Neuronal stem cell (in vitro differentiated cells): Measurements from ENCODE around the gene CA5B.
A peak's percentile ranks its signal among the peaks of the same experiment; 100 is the strongest.
"Not testable (repeated sequence)": the region's sequence is repeated elsewhere in the genome, so short reads cannot be mapped to it uniquely, and the experiment has no call there.

Experiments
- DNase-seq: peaks from one replicate; pipeline ENCODE4 v3.0.0-alpha.2; 2013; ENCODE audit warnings: low spot score
- H2AFZ ChIP-seq: one replicate; pipeline ENCODE4 v1.6.1; 2013; ENCODE audit warnings: mild to moderate bottlenecking, low read length, inconsistent platforms
- H2AK5ac ChIP-seq: 2 replicates; pipeline ENCODE4 v1.6.1; 2013; ENCODE audit warnings: low read depth, mild to moderate bottlenecking, inconsistent platforms, low read length, moderate library complexity, mixed read lengths
- H2BK120ac ChIP-seq: 2 replicates; pipeline ENCODE4 v1.6.1; 2013; ENCODE audit warnings: low read depth, mild to moderate bottlenecking, inconsistent platforms, low read length, moderate library complexity, mixed read lengths
- H2BK12ac ChIP-seq: one replicate; pipeline ENCODE4 v1.6.1; 2013; ENCODE audit warnings: low read length, inconsistent platforms
- H2BK15ac ChIP-seq: 2 replicates; pipeline ENCODE4 v1.6.1; 2013; ENCODE audit warnings: mild to moderate bottlenecking, low read length, inconsistent platforms, mixed read lengths
- H2BK5ac ChIP-seq: one replicate; pipeline ENCODE4 v1.6.1; 2013; ENCODE audit warnings: inconsistent platforms, mild to moderate bottlenecking, low read length, moderate library complexity
- H3K14ac ChIP-seq: one replicate; pipeline ENCODE4 v1.6.1; 2013; ENCODE audit warnings: low read length, inconsistent platforms
- H3K18ac ChIP-seq: 2 replicates; pipeline ENCODE4 v1.6.1; 2013; ENCODE audit warnings: low read length, inconsistent platforms
- H3K23ac ChIP-seq: 2 replicates; pipeline ENCODE4 v1.6.1; 2013; ENCODE audit warnings: low read depth, mild to moderate bottlenecking, mixed read lengths, low read length, inconsistent platforms; ENCODE audit not compliant: poor library complexity
- H3K27ac ChIP-seq: replicated peaks from 3 replicates; pipeline ENCODE4 v1.5.1; 2013; ENCODE audit warnings: low read length, inconsistent platforms
- H3K27me3 ChIP-seq, 3 experiments: 2 replicates each; pipeline ENCODE4 v1.6.1; 2013; ENCODE audit warnings: low read length in 3 of 3, mild to moderate bottlenecking in 2 of 3, inconsistent platforms in 1 of 3, low read depth in 1 of 3, mixed read lengths in 1 of 3, moderate library complexity in 1 of 3; ENCODE audit not compliant: control insufficient read depth in 3 of 3, insufficient read depth in 3 of 3
- H3K36me3 ChIP-seq, 2 donors: replicated peaks in 1 of 2; 2 replicates each; pipeline ENCODE4 v1.6.1; 2013; ENCODE audit warnings: low read length in 2 of 2; ENCODE audit not compliant: control insufficient read depth in 2 of 2, insufficient read depth in 2 of 2
- H3K4ac ChIP-seq: 2 replicates; pipeline ENCODE4 v1.6.1; 2013; ENCODE audit warnings: inconsistent platforms, mild to moderate bottlenecking, low read length, moderate library complexity
- H3K4me1 ChIP-seq, 2 donors: 1 replicate in 1 of 2; 2 replicates in 1 of 2; pipeline ENCODE4 v1.6.1; 2013; ENCODE audit warnings: low read length in 2 of 2, low read depth in 1 of 2; ENCODE audit not compliant: control insufficient read depth in 2 of 2, insufficient read depth in 1 of 2
- H3K4me2 ChIP-seq: one replicate; pipeline ENCODE4 v1.6.1; 2013; ENCODE audit warnings: mild to moderate bottlenecking, low read length, inconsistent platforms; ENCODE audit not compliant: insufficient read depth, poor library complexity, severe bottlenecking
- H3K4me3 ChIP-seq, 2 donors: 2 replicates each; pipeline ENCODE4 v1.5.1; 2013; ENCODE audit warnings: low read length in 2 of 2, mild to moderate bottlenecking in 2 of 2, inconsistent platforms in 1 of 2, moderate library complexity in 1 of 2
- H3K79me1 ChIP-seq: one replicate; pipeline ENCODE4 v1.6.1; 2013; ENCODE audit warnings: low read depth, mild to moderate bottlenecking, inconsistent platforms, low read length, moderate library complexity
- H3K9ac ChIP-seq: one replicate; pipeline ENCODE4 v1.6.1; 2013; ENCODE audit warnings: mild to moderate bottlenecking, low read depth, low read length, inconsistent platforms; ENCODE audit not compliant: poor library complexity
- H3K9me3 ChIP-seq, 2 donors: replicated peaks in 1 of 2; 2 replicates each; pipeline versions ENCODE3 to v1.6.1; 2013; ENCODE audit warnings: low read length in 2 of 2, mild to moderate bottlenecking in 2 of 2, inconsistent platforms in 1 of 2, low read depth in 1 of 2, mixed read lengths in 1 of 2, moderate library complexity in 1 of 2; ENCODE audit not compliant: control insufficient read depth in 2 of 2, insufficient read depth in 1 of 2
- H4K8ac ChIP-seq: one replicate; pipeline ENCODE4 v1.6.1; 2013; ENCODE audit warnings: low read depth, mild to moderate bottlenecking, inconsistent platforms, low read length, moderate library complexity
- H4K91ac ChIP-seq: one replicate; pipeline ENCODE4 v1.6.1; 2013; ENCODE audit warnings: low read length, low read depth, mild to moderate bottlenecking, inconsistent platforms; ENCODE audit not compliant: poor library complexity
- WGBS, 2 donors: extraction: QIAGEN DNeasy Blood & Tissue Kit; methylation state at CpG; one replicate each; pipeline ENCODE4 v1.1.7; 2013; ENCODE audit warnings: missing lambda C conversion rate in 2 of 2, mixed read lengths in 1 of 2; ENCODE audit not compliant: insufficient read length in 2 of 2, insufficient replicate concordance in 1 of 2; ENCODE audit errors: extremely low coverage in 2 of 2; 5-methylcytosine and 5-hydroxymethylcytosine counted together

Gene CA5B

GRCh38 chrX:15724911-15725310 lies 13.2 kb upstream of the CA5B start:
- no peak for DNase-seq
- Histone ChIP-seq H3K18ac (no peak overlapping the region), H3K79me1 (no peaks in the 10 kb centered on the region), H3K36me3 (no peaks in the 10 kb centered on the region), H4K91ac (no peak overlapping the region), H3K9ac (no peak overlapping the region), H3K4ac (no peak overlapping the region), H2AFZ (no peak overlapping the region), H2BK120ac (no peak overlapping the region), H3K23ac (no peak overlapping the region), H3K27ac (no peak overlapping the region), H2BK15ac (no peak overlapping the region), H2AK5ac (no peak overlapping the region), H4K8ac (no peak overlapping the region), H3K14ac (no peak overlapping the region), H3K4me2 (no peak overlapping the region), H3K4me3 (no peak overlapping the region), H3K4me1 (no peaks in the 10 kb centered on the region), H3K27me3 (no peaks in the 10 kb centered on the region), H3K9me3 (peaks cover 0 to 6% of the 10 kb centered on the region in 2 donors), H2BK5ac (no peak overlapping the region), H2BK12ac (no peak overlapping the region)
- WGBS, 2 donors: no CpG with 5 or more reads among the region's 2 CpGs

GRCh38 chrX:15731368-15731767 lies 6.7 kb upstream of the CA5B start:
- not testable (repeated sequence) for H4K91ac ChIP-seq

GRCh38 chrX:15737190-15737958 lies 696 bp upstream of the CA5B start:
- Histone ChIP-seq H3K36me3 (no peaks in the 10 kb centered on the region), H2AFZ (no peak overlapping the region), H2BK15ac (no peak overlapping the region), H2AK5ac (no peak overlapping the region), H3K23ac (no peak overlapping the region), H2BK5ac (no peak overlapping the region), H4K91ac (no peak overlapping the region), H3K27ac (no peak overlapping the region), H3K18ac (no peak overlapping the region), H3K4me2 (peak overlapping the region; percentile 40), H3K14ac (no peak overlapping the region), H3K4me3 (no peak overlapping the region), H3K4ac (no peak overlapping the region), H3K4me1 (peaks cover 0 to 4% of the 10 kb centered on the region in 2 donors), H2BK12ac (no peak overlapping the region), H2BK120ac (no peak overlapping the region), H3K27me3 (peaks cover 0 to 27% (median 2%) of the 10 kb centered on the region in 3 experiments), H3K79me1 (no peaks in the 10 kb centered on the region), H3K9ac (no peak overlapping the region), H3K9me3 (no peaks in the 10 kb centered on the region), H4K8ac (no peak overlapping the region)
- DNase-seq: no peak
- WGBS, 2 donors: no CpG with 5 or more reads among the region's 14 CpGs

More at GRCh38 chrX:15731368-15731767, 6.7 kb upstream of the CA5B start:
- H2BK5ac ChIP-seq, H3K36me3 ChIP-seq, H2AK5ac ChIP-seq, H3K23ac ChIP-seq, H3K18ac ChIP-seq, H3K9me3 ChIP-seq, H3K4ac ChIP-seq, H3K14ac ChIP-seq, H3K4me3 ChIP-seq, H2BK15ac ChIP-seq, H2BK12ac ChIP-seq, H2BK120ac ChIP-seq, H4K8ac ChIP-seq, H3K4me2 ChIP-seq, DNase-seq, H3K4me1 ChIP-seq, H3K79me1 ChIP-seq, H3K27ac ChIP-seq, H3K27me3 ChIP-seq, H2AFZ ChIP-seq, H3K9ac ChIP-seq: not testable (repeated sequence)
- no CpG with 5 or more reads among the region's 4 CpGs for WGBS, 2 donors

- no peak overlapping the region for H3K4me2 ChIP-seq
- peaks cover 0 to 27% (median 2%) of the 10 kb centered on the region in 3 experiments for H3K27me3 ChIP-seq
- no peak overlapping the region for H3K4me3 ChIP-seq
- H3K79me1 ChIP-seq: no peaks in the 10 kb centered on the region
- peaks cover 0 to 4% of the 10 kb centered on the region in 2 donors for H3K4me1 ChIP-seq
- H2BK15ac ChIP-seq: no peak overlapping the region
- H2BK5ac ChIP-seq: no peak overlapping the region
- H4K8ac ChIP-seq: no peak overlapping the region
- DNase-seq: no peak
- no peak overlapping the region for H2AFZ ChIP-seq
- no peak overlapping the region for H2BK120ac ChIP-seq
- H3K27ac ChIP-seq: no peak overlapping the region
- H4K91ac ChIP-seq: no peak overlapping the region
- no peak overlapping the region for H2BK12ac ChIP-seq
- H3K9me3 ChIP-seq: no peaks in the 10 kb centered on the region
- H3K36me3 ChIP-seq: no peaks in the 10 kb centered on the region
- H3K23ac ChIP-seq: no peak overlapping the region
- H3K18ac ChIP-seq: no peak overlapping the region
- no CpG with 5 or more reads among the region's 3 CpGs for WGBS, 2 donors
- H3K14ac ChIP-seq: no peak overlapping the region
- H3K4ac ChIP-seq: no peak overlapping the region
- no peak overlapping the region for H3K9ac ChIP-seq
- H2AK5ac ChIP-seq: no peak overlapping the region
These were observed 1.8 kb downstream of the CA5B start for GRCh38 chrX:15739886-15740285.
